WERI-Rb-1 (cell line): Measurements from ENCODE around the gene GET3.
"Not testable (repeated sequence)": the region's sequence is repeated elsewhere in the genome, so short reads cannot be mapped to it uniquely, and the experiment has no call there.

Experiments used
- DNase-seq: peaks from one replicate; pipeline ENCODE4 v3.0.0-alpha.2; 2020
- H3K27ac ChIP-seq: fragments of 250-450 bp; sonication (Bioruptor Pico); 2 replicates; pipeline ENCODE4 v1.5.1; 2020; ENCODE audit warnings: mild to moderate bottlenecking, moderate library complexity
- H3K27me3 ChIP-seq: fragments of 250-450 bp; sonication (Bioruptor Pico); 2 replicates; pipeline ENCODE4 v1.5.1; 2021; ENCODE audit warnings: mild to moderate bottlenecking, low read depth, moderate library complexity; ENCODE audit not compliant: insufficient read depth, severe bottlenecking
- H3K36me3 ChIP-seq: fragments of 250-450 bp; sonication (Bioruptor Pico); 2 replicates; pipeline ENCODE4 v1.5.1; 2020; ENCODE audit warnings: mild to moderate bottlenecking, moderate library complexity
- H3K4me3 ChIP-seq: 2 replicates; pipeline ENCODE4 v1.5.1; 2011; ENCODE audit warnings: low read depth, mild to moderate bottlenecking, control low read depth, low read length
- H3K9me3 ChIP-seq: fragments of 250-450 bp; sonication (Bioruptor Pico); 2 replicates; pipeline ENCODE4 v1.5.1; 2021; ENCODE audit warnings: mild to moderate bottlenecking, moderate library complexity; ENCODE audit not compliant: severe bottlenecking
- TF ChIP-seq, protein P1 (sequence below): IDR thresholded peaks from 2 replicates; pipeline ENCODE4 v1.5.1; 2011; ENCODE audit warnings: low read depth, mild to moderate bottlenecking, control low read depth, inconsistent platforms, low read length

GET3 gene

GRCh38 chr19:12794971-12795381, 57.7 kb downstream of the GET3 start:
- H3K36me3 ChIP-seq, result peaks cover 26% of the 10 kb centered on the region
- H3K27me3 ChIP-seq, result no peaks in the 10 kb centered on the region
- TF ChIP-seq, protein P1, sequence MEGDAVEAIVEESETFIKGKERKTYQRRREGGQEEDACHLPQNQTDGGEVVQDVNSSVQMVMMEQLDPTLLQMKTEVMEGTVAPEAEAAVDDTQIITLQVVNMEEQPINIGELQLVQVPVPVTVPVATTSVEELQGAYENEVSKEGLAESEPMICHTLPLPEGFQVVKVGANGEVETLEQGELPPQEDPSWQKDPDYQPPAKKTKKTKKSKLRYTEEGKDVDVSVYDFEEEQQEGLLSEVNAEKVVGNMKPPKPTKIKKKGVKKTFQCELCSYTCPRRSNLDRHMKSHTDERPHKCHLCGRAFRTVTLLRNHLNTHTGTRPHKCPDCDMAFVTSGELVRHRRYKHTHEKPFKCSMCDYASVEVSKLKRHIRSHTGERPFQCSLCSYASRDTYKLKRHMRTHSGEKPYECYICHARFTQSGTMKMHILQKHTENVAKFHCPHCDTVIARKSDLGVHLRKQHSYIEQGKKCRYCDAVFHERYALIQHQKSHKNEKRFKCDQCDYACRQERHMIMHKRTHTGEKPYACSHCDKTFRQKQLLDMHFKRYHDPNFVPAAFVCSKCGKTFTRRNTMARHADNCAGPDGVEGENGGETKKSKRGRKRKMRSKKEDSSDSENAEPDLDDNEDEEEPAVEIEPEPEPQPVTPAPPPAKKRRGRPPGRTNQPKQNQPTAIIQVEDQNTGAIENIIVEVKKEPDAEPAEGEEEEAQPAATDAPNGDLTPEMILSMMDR, result no peak
- no peaks in the 10 kb centered on the region for H3K9me3 ChIP-seq
- DNase-seq, result no peak
- no peak overlapping the region for H3K27ac ChIP-seq
- H3K4me3 ChIP-seq, result no peak overlapping the region

DNA sequence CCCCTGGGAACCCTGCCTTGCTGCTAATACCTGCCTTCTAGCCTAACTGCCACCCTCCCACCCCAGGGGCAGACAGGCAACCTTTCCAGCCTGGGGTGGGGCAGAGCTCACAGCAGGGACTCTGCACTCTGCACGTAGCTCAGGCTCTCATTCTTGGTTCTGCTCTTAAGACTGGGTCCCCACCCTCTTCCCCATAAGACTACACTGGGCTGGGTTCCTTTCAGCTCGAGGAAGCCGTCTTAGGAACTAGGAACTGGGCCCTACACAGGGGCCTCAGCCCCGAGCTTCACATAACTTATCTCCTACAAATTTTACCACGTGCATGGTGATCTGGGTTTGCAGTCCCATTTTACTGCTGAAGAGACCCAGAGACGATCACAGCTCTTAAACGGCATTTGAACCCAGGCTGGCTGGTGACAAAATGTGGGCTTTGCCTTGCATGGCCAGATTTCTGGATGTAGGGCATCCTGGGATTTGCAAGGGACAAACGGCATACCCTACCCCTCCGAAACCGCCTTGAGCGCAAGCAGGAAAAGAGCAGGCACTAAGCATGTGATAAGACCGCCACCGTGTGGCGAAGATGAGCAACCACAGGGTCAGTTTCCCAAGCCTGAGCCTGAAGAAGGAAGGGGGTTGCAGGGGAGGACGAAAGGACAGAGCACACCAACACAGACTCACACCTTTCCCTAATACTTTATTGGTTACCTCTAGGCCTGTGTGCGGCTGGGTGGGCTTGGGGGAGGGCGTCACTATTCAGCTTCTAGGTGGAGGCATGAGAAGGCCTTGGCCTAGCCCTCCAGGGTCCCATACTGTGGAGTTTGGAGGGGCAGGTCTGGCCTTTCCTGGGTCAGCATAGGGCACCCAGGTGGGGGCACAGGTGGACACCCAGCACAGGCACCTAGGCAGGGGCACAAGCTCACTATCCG, 59.1 kb downstream of the GET3 start:
- TF ChIP-seq, protein P1, result peak; percentile 95
- peak overlapping the region; percentile 45 for H3K27ac ChIP-seq
- peaks cover 41% of the 10 kb centered on the region for H3K36me3 ChIP-seq
- peak; percentile 83 for DNase-seq
- H3K27me3 ChIP-seq, result no peaks in the 10 kb centered on the region
- no peak overlapping the region for H3K4me3 ChIP-seq
- no peaks in the 10 kb centered on the region for H3K9me3 ChIP-seq

GRCh38 chr19:12797141-12797587, 59.9 kb downstream of the GET3 start:
- Histone ChIP-seq H3K36me3 (peaks cover 42% of the 10 kb centered on the region), H3K27ac (no peak overlapping the region), H3K27me3 (no peaks in the 10 kb centered on the region), H3K4me3 (no peak overlapping the region), H3K9me3 (no peaks in the 10 kb centered on the region)
- TF ChIP-seq, protein P1, result no peak
- no peak for DNase-seq

- H3K27me3 ChIP-seq, DNase-seq, H3K27ac ChIP-seq, H3K4me3 ChIP-seq, H3K9me3 ChIP-seq: not testable (repeated sequence)
- peaks cover 42% of the 10 kb centered on the region for H3K36me3 ChIP-seq
Measured at GRCh38 chr19:12797607-12798006, 60.3 kb downstream of the GET3 start.
